ENCODE data around the gene NFATC1.

NFATC1 gene

GRCh38 chr18:79426376-79427300 lies 30.9 kb downstream of the NFATC1 start:
- Mint-ChIP-seq H3K27me3 (no peaks in the 10 kb centered on the region), H3K27ac (no peak overlapping the region)

DNA sequence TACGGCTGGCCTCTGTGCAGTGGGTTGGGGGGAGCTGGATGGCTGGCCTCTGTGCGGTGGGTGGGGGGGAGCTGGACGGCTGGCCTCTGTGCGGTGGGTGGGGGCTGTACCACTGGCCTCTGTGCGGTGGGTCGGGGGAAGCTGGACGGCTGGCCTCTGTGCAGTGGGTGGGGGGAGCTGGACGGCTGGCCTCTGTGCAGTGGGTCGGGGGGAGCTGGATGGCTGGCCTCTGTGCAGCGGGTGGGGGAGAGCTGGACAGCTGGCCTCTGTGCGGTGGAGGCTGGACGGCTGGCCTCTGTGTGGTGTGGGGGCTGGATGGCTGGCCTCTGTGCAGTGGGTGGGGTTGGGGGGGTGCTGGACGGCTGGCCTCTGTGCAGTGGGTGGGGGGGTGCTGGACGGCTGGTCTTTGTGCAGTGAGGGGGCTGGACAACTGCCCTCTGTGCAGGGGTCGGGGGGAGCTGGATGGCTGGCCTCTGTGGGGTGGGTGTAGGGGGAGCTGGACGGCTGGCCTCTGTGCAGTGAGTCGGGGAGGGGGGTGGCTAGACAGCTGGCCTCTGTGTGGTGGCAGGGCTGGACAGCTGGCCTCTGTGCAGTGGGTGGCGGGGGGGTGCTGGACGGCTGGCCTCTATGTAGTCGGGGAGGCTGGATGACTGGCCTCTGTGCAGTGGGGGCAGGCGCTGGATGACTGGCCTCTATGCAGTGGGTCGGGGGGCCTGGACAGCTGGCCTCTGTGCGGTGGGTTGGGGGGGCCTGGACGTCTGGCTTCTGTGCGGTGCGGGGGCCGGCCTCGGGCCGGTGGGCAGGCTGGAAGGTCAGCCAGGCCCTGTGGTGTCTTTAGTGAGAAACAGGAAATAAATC lies 31.9 kb downstream of the NFATC1 start:
- H3K27ac Mint-ChIP-seq, result no peak overlapping the region
- H3K4me1 Mint-ChIP-seq (ENCODE audit: low read depth), result peaks cover 33% of the 10 kb centered on the region
- H3K36me3 Mint-ChIP-seq (ENCODE audit: low read depth), result peaks cover 28% of the 10 kb centered on the region
- H3K9me3 Mint-ChIP-seq, result no peaks in the 10 kb centered on the region
- no peak overlapping the region for H3K4me3 Mint-ChIP-seq
- no peaks in the 10 kb centered on the region for H3K27me3 Mint-ChIP-seq

More at GRCh38 chr18:79426376-79427300, 30.9 kb downstream of the NFATC1 start:
- Mint-ChIP-seq H3K4me3 (no peak overlapping the region), H3K4me1 (ENCODE audit: low read depth) (peaks cover 38% of the 10 kb centered on the region), H3K9me3 (no peaks in the 10 kb centered on the region), H3K36me3 (ENCODE audit: low read depth) (peaks cover 33% of the 10 kb centered on the region)

GRCh38 chr18:79428287-79428686 lies 32.6 kb downstream of the NFATC1 start:
- Mint-ChIP-seq H3K36me3 (ENCODE audit: low read depth) (peaks cover 32% of the 10 kb centered on the region), H3K27me3 (no peaks in the 10 kb centered on the region), H3K27ac (no peak overlapping the region), H3K4me3 (no peak overlapping the region), H3K9me3 (no peaks in the 10 kb centered on the region), H3K4me1 (ENCODE audit: low read depth) (peaks cover 33% of the 10 kb centered on the region)

GRCh38 chr18:79429381-79429780 lies 33.7 kb downstream of the NFATC1 start:
- Mint-ChIP-seq H3K9me3 (no peaks in the 10 kb centered on the region), H3K4me1 (ENCODE audit: low read depth) (peaks cover 33% of the 10 kb centered on the region), H3K27ac (no peak overlapping the region), H3K36me3 (ENCODE audit: low read depth) (peaks cover 30% of the 10 kb centered on the region), H3K4me3 (no peak overlapping the region), H3K27me3 (no peaks in the 10 kb centered on the region)

DNA sequence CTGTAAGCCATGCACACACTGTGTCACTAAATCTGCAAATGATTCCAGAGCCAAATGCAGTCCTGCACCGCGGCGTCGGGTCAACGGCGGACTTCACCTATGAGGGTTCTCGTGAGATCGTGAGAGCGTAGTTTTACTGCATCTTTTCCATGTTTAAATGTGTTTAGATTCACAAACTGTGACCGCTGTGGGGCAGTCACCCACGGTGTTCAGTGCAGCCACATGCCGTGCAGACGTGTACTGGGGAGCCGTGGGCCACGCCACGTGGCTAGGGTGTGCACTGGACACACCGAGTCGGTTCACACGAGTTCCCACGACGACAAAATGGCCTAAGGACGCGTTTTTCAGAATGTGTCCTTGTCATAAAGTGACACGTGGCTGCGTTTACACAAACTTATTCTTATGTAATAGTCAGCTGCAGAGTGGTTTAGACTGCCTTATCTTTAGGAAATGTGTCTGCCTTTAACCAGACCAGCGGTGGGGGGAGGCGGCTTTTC lies 34.1 kb downstream of the NFATC1 start:
- Mint-ChIP-seq H3K9me3 (no peaks in the 10 kb centered on the region), H3K27me3 (no peaks in the 10 kb centered on the region), H3K27ac (no peak overlapping the region), H3K4me3 (no peak overlapping the region), H3K36me3 (ENCODE audit: low read depth) (peaks cover 30% of the 10 kb centered on the region), H3K4me1 (ENCODE audit: low read depth) (peaks cover 33% of the 10 kb centered on the region)

DNA sequence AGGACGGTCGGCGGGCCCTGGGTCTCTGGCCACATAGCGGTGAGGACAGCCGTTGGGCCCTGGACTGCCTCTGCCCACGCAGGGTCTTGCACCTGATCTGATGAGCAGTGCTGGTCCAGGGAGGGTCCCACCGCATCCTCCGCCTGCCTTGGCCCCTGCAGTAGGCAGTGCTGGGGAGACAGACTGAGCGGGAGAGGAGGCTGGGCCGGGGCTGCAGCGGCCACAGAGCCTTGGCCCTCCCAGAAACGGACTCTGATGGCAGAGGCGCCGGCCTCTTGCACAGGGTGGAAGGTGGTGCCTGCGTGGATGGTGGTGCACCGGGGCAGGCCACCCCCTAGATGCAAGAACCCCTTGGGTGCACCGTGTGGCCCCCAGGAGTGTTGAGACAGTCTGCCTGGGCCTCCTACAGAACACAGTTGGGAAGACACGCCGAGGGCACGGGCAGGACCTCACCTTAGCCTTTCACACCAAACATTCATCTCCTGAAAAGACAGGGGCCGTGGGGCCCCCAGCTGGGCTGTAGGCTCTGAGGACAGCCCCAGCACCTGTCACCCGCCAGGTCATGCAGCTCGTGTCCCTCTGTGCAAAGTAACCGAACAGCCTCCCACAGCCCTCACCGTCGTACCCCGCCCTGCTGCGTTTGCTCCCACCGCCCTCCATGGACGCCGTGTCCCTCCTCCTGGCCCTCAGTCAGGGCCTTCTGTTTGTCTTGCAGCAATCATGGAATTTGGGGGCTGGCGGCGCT lies 36.8 kb downstream of the NFATC1 start:
- Mint-ChIP-seq H3K4me3 (no peak overlapping the region), H3K36me3 (ENCODE audit: low read depth) (peaks cover 31% of the 10 kb centered on the region), H3K4me1 (ENCODE audit: low read depth) (peaks cover 38% of the 10 kb centered on the region), H3K9me3 (no peaks in the 10 kb centered on the region), H3K27ac (peak overlapping the region; percentile 33), H3K27me3 (no peaks in the 10 kb centered on the region)

- Mint-ChIP-seq H3K27me3 (no peaks in the 10 kb centered on the region), H3K27ac (no peak overlapping the region), H3K4me3 (no peak overlapping the region), H3K36me3 (ENCODE audit: low read depth) (peaks cover 38% of the 10 kb centered on the region), H3K4me1 (ENCODE audit: low read depth) (peaks cover 43% of the 10 kb centered on the region), H3K9me3 (no peaks in the 10 kb centered on the region)
Observed at GRCh38 chr18:79433431-79433830, 37.7 kb downstream of the NFATC1 start.

DNA sequence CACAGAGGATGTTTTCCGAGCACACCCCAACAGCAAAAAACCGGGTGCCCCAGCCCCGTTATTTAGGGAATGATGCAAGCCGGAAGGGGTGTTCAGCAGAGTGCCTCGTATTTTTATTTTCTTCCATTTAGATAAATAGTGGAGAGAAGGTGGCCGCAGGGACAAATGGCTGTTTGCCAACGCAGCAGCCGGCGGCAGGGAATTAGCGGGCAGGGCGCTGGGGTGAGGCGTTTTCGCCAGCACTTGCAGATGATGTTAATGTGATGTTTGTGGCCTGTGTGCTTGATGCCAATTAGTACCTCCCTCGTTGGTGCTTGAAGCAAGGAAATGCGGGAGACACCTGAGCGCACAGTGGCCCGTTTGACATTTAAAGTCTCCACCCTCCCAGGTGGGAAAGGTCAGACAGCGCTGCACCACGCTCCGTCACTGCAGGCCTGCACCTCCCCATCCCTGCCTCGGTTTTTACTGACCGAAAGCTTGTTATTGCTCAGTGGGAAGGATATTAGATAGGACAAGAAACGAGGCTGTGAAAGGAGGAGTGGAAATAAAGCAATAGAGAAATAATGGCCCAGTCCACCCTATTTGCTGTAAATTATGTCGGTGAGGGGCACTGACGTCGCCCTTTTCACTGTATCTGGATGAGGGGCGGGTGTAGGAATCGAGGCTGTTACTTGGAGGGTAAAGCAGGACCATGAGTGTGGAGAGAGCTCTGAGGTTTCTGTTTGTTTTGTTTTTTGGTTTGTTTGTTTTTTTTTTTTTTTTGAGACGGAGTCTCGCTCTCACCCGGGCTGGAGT lies 39.1 kb downstream of the NFATC1 start:
- Mint-ChIP-seq H3K4me3 (peak overlapping the region; percentile 43), H3K36me3 (ENCODE audit: low read depth) (peaks cover 44% of the 10 kb centered on the region), H3K27me3 (no peaks in the 10 kb centered on the region), H3K4me1 (ENCODE audit: low read depth) (peaks cover 48% of the 10 kb centered on the region), H3K9me3 (no peaks in the 10 kb centered on the region), H3K27ac (peak overlapping the region; percentile 63)

DNA sequence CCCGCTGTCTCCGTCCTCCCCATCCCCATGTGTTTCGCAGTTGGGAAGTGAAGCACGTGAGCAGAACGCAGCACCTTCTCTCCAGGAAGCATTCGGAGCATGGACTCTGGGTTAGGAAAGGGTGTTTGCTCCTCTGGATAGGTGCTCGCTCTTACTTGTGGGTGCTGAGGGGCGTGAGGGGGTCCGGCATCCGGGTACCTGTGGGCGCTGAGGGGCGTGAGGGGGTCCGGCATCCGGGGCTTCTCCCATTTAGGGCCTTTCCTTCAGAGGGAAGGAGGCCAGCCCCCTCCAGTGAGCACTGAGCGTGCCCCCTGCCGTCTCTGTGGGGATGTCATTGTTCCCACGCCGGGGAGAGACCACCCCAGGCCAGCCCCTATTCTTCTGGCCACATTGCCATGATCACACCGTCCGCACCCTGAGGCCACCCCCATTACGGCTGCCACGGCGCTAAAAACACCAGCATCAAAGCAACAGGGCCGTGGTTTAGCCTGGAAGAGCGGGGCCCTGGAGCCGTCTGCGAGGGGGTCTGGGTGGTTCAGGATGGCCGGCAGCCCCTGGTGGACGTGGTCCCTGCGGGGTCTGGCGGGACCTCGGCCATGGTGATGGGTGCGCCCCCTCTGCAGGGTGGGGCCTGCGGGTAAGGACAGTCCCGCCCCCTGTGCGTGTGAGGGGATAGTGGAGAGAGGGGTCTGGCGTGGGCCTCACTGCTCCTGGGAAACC lies 41.0 kb downstream of the NFATC1 start:
- no peak overlapping the region for H3K4me3 Mint-ChIP-seq
- no peaks in the 10 kb centered on the region for H3K9me3 Mint-ChIP-seq
- no peaks in the 10 kb centered on the region for H3K27me3 Mint-ChIP-seq
- H3K4me1 Mint-ChIP-seq (ENCODE audit: low read depth), result peaks cover 48% of the 10 kb centered on the region
- H3K36me3 Mint-ChIP-seq (ENCODE audit: low read depth), result peaks cover 51% of the 10 kb centered on the region
- H3K27ac Mint-ChIP-seq, result no peak overlapping the region

DNA sequence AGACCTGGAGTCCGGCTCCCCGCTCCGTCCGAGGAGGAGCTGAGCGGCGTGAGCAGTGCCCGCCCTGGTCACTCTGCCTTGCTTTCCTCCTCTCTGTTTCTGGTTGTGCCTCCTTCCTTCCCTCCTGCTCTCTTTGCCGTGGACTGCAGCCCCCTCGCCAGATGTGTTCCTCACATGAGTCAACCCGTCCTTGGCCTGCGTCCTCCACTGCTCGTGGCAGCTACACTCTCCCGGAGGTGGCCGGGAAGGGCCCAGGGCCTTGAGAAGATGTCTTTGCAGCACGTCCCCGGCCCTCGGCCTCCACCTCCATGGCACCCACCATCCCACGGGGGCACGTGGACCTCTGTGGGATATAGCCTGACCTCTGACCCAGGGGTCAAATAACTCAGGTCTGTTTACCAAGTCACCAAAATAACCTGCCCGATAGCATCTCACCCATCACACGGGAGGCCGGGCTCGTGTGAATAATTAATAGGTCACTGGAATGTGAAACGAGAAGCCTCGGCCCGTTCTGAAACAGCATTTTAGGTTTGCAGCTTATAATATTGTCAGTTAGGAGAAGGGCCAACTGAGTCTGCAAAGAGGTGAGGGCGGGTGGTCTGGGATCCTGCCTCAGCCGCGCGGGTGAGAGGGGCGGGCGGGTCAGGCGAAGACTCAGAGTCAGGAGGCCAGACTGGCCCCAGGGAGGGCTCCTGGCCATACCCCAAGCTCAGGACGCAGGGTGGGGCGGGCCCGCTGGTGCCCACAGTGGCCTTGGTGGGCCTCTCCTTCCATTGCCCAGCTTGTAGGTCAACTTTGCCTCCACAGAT lies 42.6 kb downstream of the NFATC1 start:
- peaks cover 52% of the 10 kb centered on the region for H3K36me3 Mint-ChIP-seq (ENCODE audit: low read depth)
- H3K27me3 Mint-ChIP-seq, result no peaks in the 10 kb centered on the region
- no peak overlapping the region for H3K4me3 Mint-ChIP-seq
- peaks cover 54% of the 10 kb centered on the region for H3K4me1 Mint-ChIP-seq (ENCODE audit: low read depth)
- H3K27ac Mint-ChIP-seq, result peak overlapping the region; percentile 61
- no peaks in the 10 kb centered on the region for H3K9me3 Mint-ChIP-seq

GRCh38 chr18:79438898-79439627 lies 43.3 kb downstream of the NFATC1 start:
- no peaks in the 10 kb centered on the region for H3K27me3 Mint-ChIP-seq
- H3K4me3 Mint-ChIP-seq, result no peak overlapping the region
- H3K9me3 Mint-ChIP-seq, result no peaks in the 10 kb centered on the region
- H3K4me1 Mint-ChIP-seq (ENCODE audit: low read depth), result peaks cover 55% of the 10 kb centered on the region
- H3K36me3 Mint-ChIP-seq (ENCODE audit: low read depth), result peaks cover 52% of the 10 kb centered on the region
- peak overlapping the region; percentile 61 for H3K27ac Mint-ChIP-seq

DNA sequence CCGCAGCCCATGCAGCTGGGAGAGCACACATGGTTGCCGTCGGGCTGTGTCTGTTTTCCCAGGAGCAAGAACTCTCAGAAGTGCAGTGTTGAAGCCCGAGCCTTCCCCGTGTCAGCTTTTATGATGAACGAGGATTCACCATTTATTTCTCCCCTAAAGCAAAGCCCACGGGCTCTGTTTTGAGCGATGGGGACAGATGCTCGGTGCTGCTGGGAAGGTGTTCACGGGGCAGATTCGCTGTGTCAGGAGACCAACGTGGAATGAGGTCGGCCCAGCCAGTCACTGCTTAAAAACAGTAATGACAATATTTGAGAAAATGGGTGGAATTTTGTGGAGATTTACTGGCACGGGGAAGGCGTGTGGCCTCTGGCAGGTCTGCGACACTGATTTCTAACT lies 43.9 kb downstream of the NFATC1 start:
- Mint-ChIP-seq H3K36me3 (ENCODE audit: low read depth) (peaks cover 49% of the 10 kb centered on the region), H3K27ac (peak overlapping the region; percentile 36), H3K27me3 (no peaks in the 10 kb centered on the region), H3K4me1 (ENCODE audit: low read depth) (peaks cover 51% of the 10 kb centered on the region), H3K4me3 (no peak overlapping the region), H3K9me3 (no peaks in the 10 kb centered on the region)
